HG02840 (cell line): ENCODE results near the gene FARS2.

Experiments used
- ATAC-seq: cut with Tn5 transposase; IDR thresholded peaks from one replicate; pipeline ENCODE4 v1.9.1; 2021; ENCODE audit warnings: mild to moderate bottlenecking, moderate library complexity, moderate number of reproducible peaks; ENCODE audit not compliant: unreplicated experiment, low FRiP score

Gene FARS2

GRCh38 chr6:5316951-5317350 lies 55.6 kb downstream of the FARS2 start:
- no peak for ATAC-seq

- ATAC-seq = no peak
Measured at GRCh38 chr6:5318617-5319272, 57.4 kb downstream of the FARS2 start.

GRCh38 chr6:5323979-5324378 lies 62.7 kb downstream of the FARS2 start:
- ATAC-seq = no peak

GRCh38 chr6:5325173-5325572 lies 63.9 kb downstream of the FARS2 start:
- no peak for ATAC-seq

- no peak for ATAC-seq
Measured at GRCh38 chr6:5326022-5326641, 64.8 kb downstream of the FARS2 start.

- no peak for ATAC-seq
Measured at GRCh38 chr6:5328800-5329199, 67.5 kb downstream of the FARS2 start.

GRCh38 chr6:5331845-5332442 lies 70.6 kb downstream of the FARS2 start:
- no peak for ATAC-seq

GRCh38 chr6:5333658-5334057 lies 72.3 kb downstream of the FARS2 start:
- no peak for ATAC-seq

- no peak for ATAC-seq
Measured at GRCh38 chr6:5334341-5334740, 73.0 kb downstream of the FARS2 start.

GRCh38 chr6:5335020-5335419 lies 73.7 kb downstream of the FARS2 start:
- ATAC-seq = no peak

- no peak for ATAC-seq
Measured at GRCh38 chr6:5337573-5337972, 76.3 kb downstream of the FARS2 start.

- ATAC-seq = no peak
Measured at GRCh38 chr6:5338177-5338960, 77.1 kb downstream of the FARS2 start.

GRCh38 chr6:5339786-5340185 lies 78.5 kb downstream of the FARS2 start:
- no peak for ATAC-seq

- no peak for ATAC-seq
Measured at GRCh38 chr6:5341845-5342244, 80.5 kb downstream of the FARS2 start.

- no peak for ATAC-seq
Measured at GRCh38 chr6:5343998-5344397, 82.7 kb downstream of the FARS2 start.

- ATAC-seq = no peak
Measured at GRCh38 chr6:5345324-5345723, 84.0 kb downstream of the FARS2 start.

- ATAC-seq = no peak
Measured at GRCh38 chr6:5351552-5352210, 90.4 kb downstream of the FARS2 start.

- ATAC-seq = no peak
Measured at GRCh38 chr6:5353971-5354370, 92.7 kb downstream of the FARS2 start.

- ATAC-seq = no peak
Measured at GRCh38 chr6:5357486-5357885, 96.2 kb downstream of the FARS2 start.

GRCh38 chr6:5359417-5359816 lies 98.1 kb downstream of the FARS2 start:
- no peak for ATAC-seq

- no peak for ATAC-seq
Measured at GRCh38 chr6:5361396-5361795, 100.1 kb downstream of the FARS2 start.
